SJSA1 (cell line): Measurements from ENCODE around the gene TAOK3. TPM values are rescaled to one million over a fixed set of nuclear protein-coding genes. Genes with fewer than 3 reads are reported as not detected.

Experiments
- DNase-seq, 2 experiments: peaks; one replicate each; pipeline ENCODE4 v3.0.0-alpha.2; 2015 to 2020; ENCODE audit warnings: low spot score in 2 of 2, low read depth in 1 of 2
- H3K27ac ChIP-seq: fragments of 250-450 bp; sonication (Bioruptor Pico); 2 replicates; pipeline ENCODE4 v1.5.1; 2020; ENCODE audit warnings: mild to moderate bottlenecking, moderate library complexity
- H3K27me3 ChIP-seq: fragments of 250-450 bp; sonication (Bioruptor Pico); replicated peaks from 2 replicates; pipeline ENCODE4 v1.5.1; 2020; ENCODE audit warnings: mild to moderate bottlenecking, moderate library complexity
- H3K36me3 ChIP-seq: fragments of 250-450 bp; sonication (Bioruptor Pico); 2 replicates; pipeline ENCODE4 v1.5.1; 2020; ENCODE audit warnings: mild to moderate bottlenecking
- H3K4me1 ChIP-seq: fragments of 250-450 bp; sonication (Bioruptor Pico); replicated peaks from 2 replicates; pipeline ENCODE4 v1.6.1; 2021; ENCODE audit warnings: mild to moderate bottlenecking
- H3K4me3 ChIP-seq: fragments of 250-450 bp; sonication (Bioruptor Pico); 2 replicates; pipeline ENCODE4 v1.5.1; 2020; ENCODE audit warnings: mild to moderate bottlenecking
- H3K9me3 ChIP-seq: fragments of 250-450 bp; sonication (Bioruptor Pico); replicated peaks from 2 replicates; pipeline ENCODE4 v1.5.1; 2020; ENCODE audit warnings: mild to moderate bottlenecking
- total RNA-seq: library from RNA; depleted of rRNA; stranded (reverse); fragments of >200 nt; shearing (Covaris generic); gene quantifications from 2 replicates; pipeline ENCODE4 v1.2.3, GENCODE V29; 2014

The TAOK3 gene
- total RNA-seq, 1 experiment from 2014 or later = 16.0 TPM

DNA sequence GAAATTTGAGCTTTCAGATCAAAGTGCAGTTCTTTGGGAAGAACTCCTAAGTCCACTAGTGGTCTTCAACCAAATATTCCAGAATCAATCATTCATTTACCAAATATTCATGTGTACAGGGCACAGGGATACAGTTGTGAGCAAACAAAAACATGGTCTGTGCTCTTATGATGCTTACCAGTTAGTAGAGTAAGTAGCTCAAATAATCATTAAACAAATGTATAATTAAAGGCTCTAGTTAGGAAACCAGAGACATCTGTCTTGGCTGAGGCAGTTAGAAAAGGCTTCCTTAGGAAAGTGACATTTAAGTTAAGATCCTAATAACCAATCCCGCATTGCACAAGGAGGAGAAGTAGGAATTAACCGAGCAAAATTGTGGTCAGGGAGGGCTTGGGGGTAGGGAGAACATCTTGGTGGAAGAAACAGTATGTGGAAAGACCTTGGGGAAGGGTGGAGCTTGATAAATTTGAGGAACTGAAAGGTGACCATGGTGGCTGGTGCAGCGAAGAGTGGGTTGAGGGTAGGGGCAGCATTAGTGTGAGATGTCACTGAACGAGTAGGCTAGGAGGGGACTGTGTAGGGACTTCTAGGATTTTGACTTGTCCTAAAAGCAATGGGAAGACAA lies 196.8 kb downstream of the TAOK3 start:
- Histone ChIP-seq H3K9me3 (no peaks in the 10 kb centered on the region), H3K36me3 (peaks cover 50% of the 10 kb centered on the region), H3K4me1 (no peaks in the 10 kb centered on the region), H3K27me3 (no peaks in the 10 kb centered on the region), H3K27ac (no peak overlapping the region), H3K4me3 (no peak overlapping the region)
- no peak for DNase-seq

DNA sequence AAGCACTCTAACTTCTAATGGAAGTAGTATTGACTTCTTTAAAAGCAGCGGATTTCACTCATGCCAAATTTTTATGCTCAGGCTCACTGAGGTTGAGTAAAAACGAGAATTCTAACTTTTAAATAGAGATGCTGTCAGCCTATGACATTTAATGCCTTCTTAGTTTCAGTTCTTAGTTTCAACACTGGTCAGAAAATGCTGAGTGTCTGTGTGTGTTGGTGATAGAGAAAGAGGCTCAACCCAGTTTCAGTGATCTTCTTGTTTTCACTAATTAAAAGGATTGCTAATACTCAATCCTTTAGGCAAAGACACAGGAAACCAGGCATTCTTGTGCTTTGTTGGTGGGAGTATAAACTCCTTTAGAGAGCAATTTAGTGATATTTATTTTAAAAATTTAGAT lies 205.8 kb downstream of the TAOK3 start:
- DNase-seq = no peak
- Histone ChIP-seq H3K4me3 (no peak overlapping the region), H3K27me3 (no peaks in the 10 kb centered on the region), H3K27ac (no peak overlapping the region), H3K36me3 (peaks cover 29% of the 10 kb centered on the region), H3K9me3 (no peaks in the 10 kb centered on the region), H3K4me1 (no peaks in the 10 kb centered on the region)

- H3K4me3 ChIP-seq = no peak overlapping the region
- DNase-seq = peak in 1 of 2 experiments; percentile 8
- no peaks in the 10 kb centered on the region for H3K4me1 ChIP-seq
- no peaks in the 10 kb centered on the region for H3K27me3 ChIP-seq
- H3K36me3 ChIP-seq = peaks cover 29% of the 10 kb centered on the region
- H3K9me3 ChIP-seq = no peaks in the 10 kb centered on the region
- H3K27ac ChIP-seq = no peak overlapping the region
Measured at GRCh38 chr12:118164798-118165486, 207.8 kb downstream of the TAOK3 start.

GRCh38 chr12:118160536-118160935 lies 212.2 kb downstream of the TAOK3 start:
- no peak overlapping the region for H3K27ac ChIP-seq
- no peaks in the 10 kb centered on the region for H3K9me3 ChIP-seq
- H3K4me1 ChIP-seq = no peaks in the 10 kb centered on the region
- H3K4me3 ChIP-seq = no peak overlapping the region
- no peak for DNase-seq
- no peaks in the 10 kb centered on the region for H3K27me3 ChIP-seq
- H3K36me3 ChIP-seq = peaks cover 35% of the 10 kb centered on the region

GRCh38 chr12:118151755-118152154 lies 221.0 kb downstream of the TAOK3 start:
- Histone ChIP-seq H3K4me3 (no peak overlapping the region), H3K36me3 (peaks cover 12% of the 10 kb centered on the region), H3K4me1 (no peaks in the 10 kb centered on the region), H3K27me3 (no peaks in the 10 kb centered on the region), H3K27ac (no peak overlapping the region), H3K9me3 (no peaks in the 10 kb centered on the region)
- DNase-seq = no peak

- no peaks in the 10 kb centered on the region for H3K4me1 ChIP-seq
- H3K27ac ChIP-seq = no peak overlapping the region
- H3K9me3 ChIP-seq = no peaks in the 10 kb centered on the region
- H3K27me3 ChIP-seq = no peaks in the 10 kb centered on the region
- H3K4me3 ChIP-seq = no peak overlapping the region
- peaks cover 18% of the 10 kb centered on the region for H3K36me3 ChIP-seq
- DNase-seq = no peak
Measured at GRCh38 chr12:118150625-118151024, 222.1 kb downstream of the TAOK3 start.

DNA sequence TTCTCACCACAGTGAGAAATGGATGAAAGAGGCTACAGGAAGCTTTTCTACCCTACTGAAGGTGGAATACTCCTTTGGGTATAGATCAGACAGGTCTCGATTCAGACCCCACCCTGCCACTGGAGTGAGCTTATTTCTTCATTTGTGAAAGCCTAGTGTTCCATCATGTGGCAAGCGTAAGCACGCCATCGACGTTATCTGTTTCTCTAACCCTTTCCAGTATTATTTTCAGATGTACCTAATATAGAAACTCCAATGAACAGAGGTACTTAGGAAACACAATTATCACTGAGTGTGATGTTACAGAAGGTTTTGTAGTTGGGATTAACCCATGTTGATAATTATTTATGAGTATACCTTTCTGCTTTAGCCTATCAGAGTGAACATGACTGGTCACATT lies 224.4 kb downstream of the TAOK3 start:
- no peak for DNase-seq
- no peaks in the 10 kb centered on the region for H3K9me3 ChIP-seq
- no peak overlapping the region for H3K4me3 ChIP-seq
- H3K36me3 ChIP-seq = peaks cover 31% of the 10 kb centered on the region
- no peaks in the 10 kb centered on the region for H3K27me3 ChIP-seq
- H3K27ac ChIP-seq = no peak overlapping the region
- no peaks in the 10 kb centered on the region for H3K4me1 ChIP-seq

GRCh38 chr12:118145798-118146156 lies 226.9 kb downstream of the TAOK3 start:
- H3K27ac ChIP-seq = no peak overlapping the region
- peaks cover 42% of the 10 kb centered on the region for H3K36me3 ChIP-seq
- no peaks in the 10 kb centered on the region for H3K27me3 ChIP-seq
- H3K9me3 ChIP-seq = no peaks in the 10 kb centered on the region
- H3K4me1 ChIP-seq = no peaks in the 10 kb centered on the region
- no peak overlapping the region for H3K4me3 ChIP-seq
- no peak for DNase-seq

DNA sequence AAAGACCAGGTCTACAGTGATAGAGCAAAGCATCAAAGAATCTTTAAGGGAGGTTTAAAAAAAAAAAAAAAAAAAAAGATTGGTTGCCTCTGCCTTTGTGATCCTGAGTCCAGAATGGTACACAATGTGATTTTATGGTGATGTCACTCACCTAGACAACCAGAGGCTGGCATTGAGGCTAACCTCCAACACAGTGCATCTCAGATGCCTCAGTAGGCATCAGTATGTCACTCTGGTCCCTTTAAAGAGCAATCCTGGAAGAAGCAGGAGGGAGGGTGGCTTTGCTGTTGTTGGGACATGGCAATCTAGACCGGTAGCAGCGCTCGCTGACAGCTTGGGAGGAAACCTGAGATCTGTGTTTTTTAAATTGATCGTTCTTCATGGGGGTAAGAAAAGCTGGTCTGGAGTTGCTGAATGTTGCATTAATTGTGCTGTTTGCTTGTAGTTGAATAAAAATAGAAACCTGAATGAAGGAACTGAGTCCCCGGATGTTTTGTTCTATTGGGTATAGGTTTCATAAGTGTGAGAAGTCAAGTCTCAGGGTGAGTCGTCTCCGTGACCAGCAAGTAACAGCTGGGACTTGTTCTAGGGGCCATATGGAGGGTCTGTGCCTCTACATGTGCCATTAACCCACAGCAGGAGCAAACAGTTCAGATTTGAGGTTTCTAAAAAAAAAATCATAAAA lies 227.5 kb downstream of the TAOK3 start:
- peaks cover 47% of the 10 kb centered on the region for H3K36me3 ChIP-seq
- H3K27ac ChIP-seq = no peak overlapping the region
- no peaks in the 10 kb centered on the region for H3K9me3 ChIP-seq
- H3K27me3 ChIP-seq = no peaks in the 10 kb centered on the region
- no peak overlapping the region for H3K4me3 ChIP-seq
- no peaks in the 10 kb centered on the region for H3K4me1 ChIP-seq
- no peak for DNase-seq

DNA sequence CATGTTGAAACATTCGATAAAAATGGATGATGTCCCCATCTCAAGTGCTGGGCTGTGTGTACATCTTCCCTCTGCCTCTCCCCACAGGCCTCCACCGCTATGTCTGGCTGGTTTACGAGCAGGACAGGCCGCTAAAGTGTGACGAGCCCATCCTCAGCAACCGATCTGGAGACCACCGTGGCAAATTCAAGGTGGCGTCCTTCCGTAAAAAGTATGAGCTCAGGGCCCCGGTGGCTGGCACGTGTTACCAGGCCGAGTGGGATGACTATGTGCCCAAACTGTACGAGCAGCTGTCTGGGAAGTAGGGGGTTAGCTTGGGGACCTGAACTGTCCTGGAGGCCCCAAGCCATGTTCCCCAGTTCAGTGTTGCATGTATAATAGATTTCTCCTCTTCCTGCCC lies 228.2 kb downstream of the TAOK3 start:
- H3K9me3 ChIP-seq = no peaks in the 10 kb centered on the region
- no peak overlapping the region for H3K27ac ChIP-seq
- H3K36me3 ChIP-seq = peaks cover 55% of the 10 kb centered on the region
- no peak overlapping the region for H3K4me3 ChIP-seq
- no peaks in the 10 kb centered on the region for H3K4me1 ChIP-seq
- H3K27me3 ChIP-seq = no peaks in the 10 kb centered on the region
- no peak for DNase-seq

DNA sequence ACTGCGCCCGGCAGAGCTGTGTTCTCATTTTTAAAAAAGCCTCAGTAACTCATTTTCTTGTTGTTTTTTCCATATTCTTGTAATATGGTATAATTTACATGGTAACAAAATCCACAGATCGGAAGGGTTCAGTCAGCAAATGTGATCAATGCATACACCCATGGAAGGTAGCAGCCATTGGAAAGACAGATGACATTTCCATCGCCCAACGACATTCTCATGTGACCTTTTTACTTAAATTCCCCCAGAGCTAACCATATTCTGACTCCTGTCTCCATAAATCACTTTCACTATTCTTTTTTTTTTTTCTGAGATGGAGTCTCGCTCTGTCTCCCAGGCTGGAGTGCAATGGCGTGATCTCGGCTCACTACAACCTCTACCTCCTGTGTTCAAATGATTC lies 231.9 kb downstream of the TAOK3 start:
- Histone ChIP-seq H3K27me3 (no peaks in the 10 kb centered on the region), H3K36me3 (peaks cover 79% of the 10 kb centered on the region), H3K4me1 (0 out of 2 replicates have a peak, but pooled peaks cover 3% of the 10 kb centered on the region), H3K27ac (no peak overlapping the region), H3K4me3 (no peak overlapping the region), H3K9me3 (no peaks in the 10 kb centered on the region)
- DNase-seq = no peak

DNA sequence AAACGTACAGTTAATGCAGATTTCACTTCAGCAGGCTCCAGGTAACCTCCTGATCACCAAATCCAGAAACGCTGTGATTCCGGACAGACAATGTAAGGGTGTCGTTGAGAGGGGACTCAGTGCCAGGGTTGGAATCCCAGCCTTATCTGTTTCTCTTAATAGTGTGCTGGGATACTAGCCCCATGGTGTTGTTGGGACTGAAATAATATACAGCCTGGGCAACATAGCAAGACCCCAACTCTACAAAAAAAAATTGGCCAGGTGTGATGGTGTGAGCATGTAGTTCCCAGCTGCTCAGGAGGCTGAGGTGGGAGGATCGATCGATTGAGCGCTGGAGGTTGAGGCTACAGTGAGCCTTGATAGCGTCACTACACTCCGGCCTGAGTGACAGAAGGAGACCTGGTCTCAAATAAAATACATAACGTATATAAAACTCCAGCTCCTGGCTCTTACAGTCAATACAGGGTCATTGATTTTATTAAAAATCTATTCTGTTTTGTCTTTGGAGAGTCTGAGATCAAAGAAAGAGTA lies 235.5 kb downstream of the TAOK3 start:
- no peaks in the 10 kb centered on the region for H3K9me3 ChIP-seq
- H3K27ac ChIP-seq = no peak overlapping the region
- H3K4me1 ChIP-seq = 0 out of 2 replicates have a peak, but pooled peaks cover 3% of the 10 kb centered on the region
- DNase-seq = no peak
- no peaks in the 10 kb centered on the region for H3K27me3 ChIP-seq
- peak overlapping the region; percentile 80 for H3K4me3 ChIP-seq
- peaks cover 54% of the 10 kb centered on the region for H3K36me3 ChIP-seq

DNA sequence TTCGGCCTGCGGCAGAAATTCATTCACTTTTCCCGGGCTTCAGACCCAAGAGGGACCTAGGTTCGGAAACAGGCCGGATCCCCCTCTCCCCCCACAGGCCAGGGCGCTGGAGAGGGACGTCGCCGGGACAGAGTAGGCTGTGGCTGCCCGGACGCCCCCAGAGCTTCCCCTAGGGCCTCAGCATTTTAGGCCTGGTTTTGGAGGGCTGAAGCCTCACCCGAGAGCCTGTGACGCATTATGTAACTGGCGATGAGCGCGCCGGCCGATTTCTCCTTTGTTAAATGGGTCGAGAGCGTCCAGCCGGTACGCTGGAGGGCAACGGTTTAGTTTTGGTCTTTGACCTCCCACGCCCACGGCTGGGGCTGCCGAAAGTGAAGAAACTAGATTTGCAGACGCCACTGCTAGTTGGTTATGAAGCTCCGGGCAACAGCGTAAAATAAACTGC lies 236.1 kb downstream of the TAOK3 start:
- Histone ChIP-seq H3K9me3 (no peaks in the 10 kb centered on the region), H3K4me1 (0 out of 2 replicates have a peak, but pooled peaks cover 3% of the 10 kb centered on the region), H3K27me3 (no peaks in the 10 kb centered on the region), H3K27ac (peak overlapping the region; percentile 40), H3K4me3 (peak overlapping the region; percentile 80), H3K36me3 (peaks cover 49% of the 10 kb centered on the region)
- peak in 1 of 2 experiments; percentile 49 for DNase-seq
